ENCODE results near the gene MRPL51. TPM values are rescaled to one million over a fixed set of nuclear protein-coding genes. Genes with fewer than 3 reads are reported as not detected.
A peak's percentile ranks its signal among the peaks of the same experiment; 100 is the strongest.
"Not testable (repeated sequence)": the region's sequence is repeated elsewhere in the genome, so short reads cannot be mapped to it uniquely, and the experiment has no call there.

The MRPL51 gene
- total RNA-seq, 2 donors from 2014 or later = 132 to 220 TPM

GRCh38 chr12:6539707-6540134 lies 46.7 kb upstream of the MRPL51 start:
- no peaks in the 10 kb centered on the region for H3K9me3 ChIP-seq
- DNase-seq = peak; percentile 56
- H3K27me3 ChIP-seq = no peaks in the 10 kb centered on the region
- peak overlapping the region; percentile 73 for H3K27ac ChIP-seq
- peaks cover 40% of the 10 kb centered on the region for H3K4me1 ChIP-seq
- no peak for TF ChIP-seq CTCF (IDR thresholded peaks at IDR 0.05)
- H3K9ac ChIP-seq (ENCODE audit: low read depth in 2 of 2, low read length in 2 of 2) = peak overlapping the region; percentile 17 to 52
- intact Hi-C loops (cut with DNase I) = loop anchor here (5.0 kb wide), 1 partner anchor 117 kb away; no protein-coding TSS in a partner anchor
- no peak overlapping the region for H3K4me3 ChIP-seq
- H3K36me3 ChIP-seq = peaks cover 15% of the 10 kb centered on the region

- no peak for DNase-seq
- Histone ChIP-seq H3K27me3 (no peaks in the 10 kb centered on the region), H3K36me3 (peaks cover 15% of the 10 kb centered on the region), H3K4me3 (no peak overlapping the region), H3K9me3 (no peaks in the 10 kb centered on the region), H3K4me1 (peaks cover 40% of the 10 kb centered on the region), H3K27ac (peak overlapping the region; percentile 73), H3K9ac (ENCODE audit: low read depth in 2 of 2, low read length in 2 of 2) (peak overlapping the region; percentile 17 to 52)
- intact Hi-C loops (cut with DNase I) = loop anchor here (5.0 kb wide), 1 partner anchor 117 kb away; no protein-coding TSS in a partner anchor
- TF ChIP-seq CTCF (IDR thresholded peaks at IDR 0.05) = no peak
Measured at GRCh38 chr12:6539314-6539682, 46.2 kb upstream of the MRPL51 start.

DNA sequence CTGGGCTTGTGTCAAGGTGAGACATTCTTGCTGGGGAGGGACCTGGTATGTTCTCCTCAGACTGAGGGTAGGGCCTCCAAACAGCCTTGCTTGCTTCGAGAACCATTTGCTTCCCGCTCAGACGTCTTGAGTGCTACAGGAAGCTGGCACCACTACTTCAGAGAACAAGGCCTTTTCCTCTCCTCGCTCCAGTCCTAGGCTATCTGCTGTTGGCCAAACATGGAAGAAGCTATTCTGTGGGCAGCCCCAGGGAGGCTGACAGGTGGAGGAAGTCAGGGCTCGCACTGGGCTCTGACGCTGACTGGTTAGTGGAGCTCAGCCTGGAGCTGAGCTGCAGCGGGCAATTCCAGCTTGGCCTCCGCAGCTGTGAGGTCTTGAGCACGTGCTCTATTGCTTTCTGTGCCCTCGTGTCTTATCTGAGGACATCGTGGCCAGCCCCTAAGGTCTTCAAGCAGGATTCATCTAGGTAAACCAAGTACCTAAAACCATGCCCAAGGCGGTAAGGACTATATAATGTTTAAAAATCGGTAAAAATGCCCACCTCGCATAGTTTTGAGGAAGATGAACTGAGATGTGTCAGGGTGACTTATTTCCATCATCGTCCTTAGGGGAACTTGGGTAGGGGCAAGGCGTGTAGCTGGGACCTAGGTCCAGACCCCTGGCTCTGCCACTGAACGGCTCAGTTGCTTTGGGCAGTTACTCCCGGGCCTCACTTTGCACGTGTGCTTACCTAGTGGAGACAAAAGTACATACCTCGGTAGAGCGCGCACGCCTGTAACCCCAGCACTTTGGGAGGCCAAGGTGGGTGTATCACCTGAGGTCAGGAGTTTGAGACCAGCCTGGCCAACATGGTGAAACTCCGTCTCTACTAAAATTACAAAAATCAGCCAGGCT lies 45.6 kb upstream of the MRPL51 start:
- peaks cover 40% of the 10 kb centered on the region for H3K4me1 ChIP-seq
- no peaks in the 10 kb centered on the region for H3K27me3 ChIP-seq
- peaks cover 15% of the 10 kb centered on the region for H3K36me3 ChIP-seq
- peak overlapping the region; percentile 6 to 13 for H3K9ac ChIP-seq (ENCODE audit: low read depth in 2 of 2, low read length in 2 of 2)
- no peaks in the 10 kb centered on the region for H3K9me3 ChIP-seq
- H3K27ac ChIP-seq = peak overlapping the region; percentile 65
- DNase-seq = no peak
- intact Hi-C loops (cut with DNase I) = loop anchor here (5.0 kb wide), 1 partner anchor 116 kb away; no protein-coding TSS in a partner anchor
- no peak for TF ChIP-seq CTCF (IDR thresholded peaks at IDR 0.05)
- H3K4me3 ChIP-seq = no peak overlapping the region

GRCh38 chr12:6537580-6538419 lies 44.7 kb upstream of the MRPL51 start:
- Histone ChIP-seq H3K27ac (peak overlapping the region; percentile 65), H3K9ac (ENCODE audit: low read depth in 2 of 2, low read length in 2 of 2) (peak overlapping the region in 1 of 2 donors; percentile 38), H3K36me3 (peaks cover 15% of the 10 kb centered on the region), H3K4me1 (peaks cover 38% of the 10 kb centered on the region)
- H3K9me3 ChIP-seq, H3K4me3 ChIP-seq, H3K27me3 ChIP-seq: not testable (repeated sequence)
- intact Hi-C loops (cut with DNase I) = loop anchor here (5.0 kb wide), 1 partner anchor 115 kb away; no protein-coding TSS in a partner anchor
- DNase-seq = peak; percentile 79
- peak; percentile 91 for TF ChIP-seq CTCF (IDR thresholded peaks at IDR 0.05)

DNA sequence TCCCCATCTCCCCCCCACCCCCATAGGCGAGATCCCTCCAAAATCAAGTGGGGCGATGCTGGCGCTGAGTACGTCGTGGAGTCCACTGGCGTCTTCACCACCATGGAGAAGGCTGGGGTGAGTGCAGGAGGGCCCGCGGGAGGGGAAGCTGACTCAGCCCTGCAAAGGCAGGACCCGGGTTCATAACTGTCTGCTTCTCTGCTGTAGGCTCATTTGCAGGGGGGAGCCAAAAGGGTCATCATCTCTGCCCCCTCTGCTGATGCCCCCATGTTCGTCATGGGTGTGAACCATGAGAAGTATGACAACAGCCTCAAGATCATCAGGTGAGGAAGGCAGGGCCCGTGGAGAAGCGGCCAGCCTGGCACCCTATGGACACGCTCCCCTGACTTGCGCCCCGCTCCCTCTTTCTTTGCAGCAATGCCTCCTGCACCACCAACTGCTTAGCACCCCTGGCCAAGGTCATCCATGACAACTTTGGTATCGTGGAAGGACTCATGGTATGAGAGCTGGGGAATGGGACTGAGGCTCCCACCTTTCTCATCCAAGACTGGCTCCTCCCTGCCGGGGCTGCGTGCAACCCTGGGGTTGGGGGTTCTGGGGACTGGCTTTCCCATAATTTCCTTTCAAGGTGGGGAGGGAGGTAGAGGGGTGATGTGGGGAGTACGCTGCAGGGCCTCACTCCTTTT lies 44.0 kb upstream of the MRPL51 start:
- DNase-seq = no peak
- Histone ChIP-seq H3K9ac (ENCODE audit: low read depth in 2 of 2, low read length in 2 of 2) (peak overlapping the region in 1 of 2 donors; percentile 38), H3K9me3 (no peaks in the 10 kb centered on the region), H3K27ac (peak overlapping the region; percentile 65), H3K36me3 (peaks cover 15% of the 10 kb centered on the region), H3K27me3 (no peaks in the 10 kb centered on the region), H3K4me3 (no peak overlapping the region), H3K4me1 (peaks cover 43% of the 10 kb centered on the region)
- intact Hi-C loops (cut with DNase I) = loop anchor here (5.0 kb wide), 1 partner anchor 115 kb away; no protein-coding TSS in a partner anchor
- TF ChIP-seq CTCF (IDR thresholded peaks at IDR 0.05) = no peak

Data from colonic mucosa (tissue), 4 donors.